HepG2 (cell line): Measurements from ENCODE around the gene JSRP1. TPM values are rescaled to one million over a fixed set of nuclear protein-coding genes. Genes with fewer than 3 reads are reported as not detected.
A peak's percentile ranks its signal among the peaks of the same experiment; 100 is the strongest.

Experiments used
- ATF2 ChIP-seq: sonication (generic); formaldehyde crosslinking; IDR thresholded peaks from 2 replicates; pipeline ENCODE4 v1.4.0; 2020; ENCODE audit warnings: missing genetic modification reagents
- CHCHD3 ChIP-seq: sonication (generic); formaldehyde crosslinking; IDR thresholded peaks from 2 replicates; pipeline ENCODE4 v1.8.0; 2022; ENCODE audit warnings: mild to moderate bottlenecking, missing genetic modification reagents, moderate library complexity
- DR1 ChIP-seq: sonication (generic); formaldehyde crosslinking; IDR thresholded peaks from 2 replicates; pipeline ENCODE4 v1.8.0; 2021; ENCODE audit warnings: mild to moderate bottlenecking, missing genetic modification reagents, inconsistent platforms
- FUBP1 ChIP-seq: sonication (generic); formaldehyde crosslinking; IDR thresholded peaks from 2 replicates; pipeline ENCODE4 v1.5.1; 2020; ENCODE audit warnings: missing genetic modification reagents, mild to moderate bottlenecking, borderline replicate concordance
- HMG20B ChIP-seq: conservative IDR thresholded peaks from 2 replicates; pipeline ENCODE4 v1.6.1; 2016; ENCODE audit warnings: missing genetic modification reagents, missing compliant biosample characterization
- IKZF5 ChIP-seq: IDR thresholded peaks from 2 replicates; pipeline ENCODE4 v1.6.1; 2018; ENCODE audit warnings: missing genetic modification reagents, mild to moderate bottlenecking, missing compliant biosample characterization
- PBX2 ChIP-seq: IDR thresholded peaks from 2 replicates; pipeline ENCODE4 v1.6.1; 2016; ENCODE audit warnings: control low read depth
- SIN3A ChIP-seq: IDR thresholded peaks from 2 replicates; pipeline ENCODE4 v1.6.1; 2011; ENCODE audit warnings: low read depth, mild to moderate bottlenecking, control low read depth, low read length, borderline replicate concordance
- SNAPC4 ChIP-seq: sonication (generic); formaldehyde crosslinking; IDR thresholded peaks from 2 replicates; pipeline ENCODE4 v1.4.0; 2020; ENCODE audit warnings: mild to moderate bottlenecking, missing genetic modification reagents
- ZFP1 ChIP-seq: IDR thresholded peaks from 2 replicates; pipeline ENCODE4 v1.6.1; 2016
- ZNF253 ChIP-seq: sonication (generic); formaldehyde crosslinking; IDR thresholded peaks from 2 replicates; pipeline ENCODE4 v1.8.0; 2022; ENCODE audit warnings: mild to moderate bottlenecking, missing genetic modification reagents, borderline replicate concordance
- ZNF354B ChIP-seq: sonication (generic); formaldehyde crosslinking; IDR thresholded peaks from 2 replicates; pipeline ENCODE4 v1.8.0; 2022; ENCODE audit warnings: mild to moderate bottlenecking, missing genetic modification reagents
- ZNF709 ChIP-seq: sonication (generic); formaldehyde crosslinking; IDR thresholded peaks from 2 replicates; pipeline ENCODE4 v1.5.0; 2020; ENCODE audit warnings: mild to moderate bottlenecking, missing genetic modification reagents
- ZNF724P ChIP-seq: sonication (generic); formaldehyde crosslinking; IDR thresholded peaks from 2 replicates; pipeline ENCODE4 v1.8.0; 2022; ENCODE audit warnings: missing genetic modification reagents, borderline replicate concordance
- polyA plus RNA-seq, 8 experiments: library from polyadenylated mRNA; depleted of rRNA in 3 of 8; stranded (reverse) in 7 of 8; unstranded in 1 of 8; fragments of >200 nt; fragmentation: Illumina TruSeq in 4 of 8; extraction: Trizol in 4 of 8; gene quantifications; 2 replicates each; pipeline versions ENCODE4 v1.2.1 to v1.2.3, GENCODE V29; 2011 to 2016; ENCODE audit warnings: low read depth in 4 of 8, missing spikeins in 1 of 8, mixed read lengths in 1 of 8; ENCODE audit not compliant: insufficient read depth in 1 of 8
- total RNA-seq, 5 experiments: library from RNA; depleted of rRNA; stranded (reverse); fragments of >200 nt; fragmentation: Illumina TruSeq; extraction: Trizol; gene quantifications; 2 replicates each; pipeline ENCODE4 v1.2.3, GENCODE V29; 2016; ENCODE audit warnings: low read depth in 1 of 5

The JSRP1 gene
- total and polyA plus RNA-seq, 2 of the 13 experiments (the other 11 are each of a cell fraction or from before 2014, with no cell fraction given): 0.16 to 0.38 TPM

GRCh38 chr19:2269244-2270156 lies 13.3 kb upstream of the JSRP1 start (continued):
- no peak; the same call in 1 of the 2 replicates for TF ChIP-seq SNAPC4 (CRISPR knock-in tag)
- peak; percentile 92; the same call in 1 of the 2 replicates for TF ChIP-seq ZNF354B (CRISPR knock-in tag)
- no peak for TF ChIP-seq ZNF253 (CRISPR knock-in tag)
- TF ChIP-seq FUBP1 (CRISPR knock-in tag): no peak
- TF ChIP-seq ZNF724P: no peak; the same call in 1 of the 2 replicates
- TF ChIP-seq ZFP1: peak; percentile 61; the same call in 1 of the 2 replicates
- 0 out of 2 replicates have a peak, but pooled peaks have one; percentile 56 for TF ChIP-seq HMG20B (CRISPR knock-in tag)
- no peak for TF ChIP-seq CHCHD3 (CRISPR knock-in tag)
- peak; percentile 81; the same call in 1 of the 2 replicates for TF ChIP-seq ATF2 (CRISPR knock-in tag)
- peak; percentile 97 for TF ChIP-seq DR1 (CRISPR knock-in tag)
- TF ChIP-seq SIN3A: peak; percentile 51; the same call in 1 of the 2 replicates
- TF ChIP-seq PBX2 (CRISPR knock-in tag): no peak
- TF ChIP-seq IKZF5 (CRISPR knock-in tag): peak; percentile 80; the same call in 1 of the 2 replicates
- TF ChIP-seq ZNF709 (CRISPR knock-in tag): peak; percentile 91; the same call in 1 of the 2 replicates
